KMS-11 (cell line): ENCODE measurements around the gene FSHR.

Experiments used
- H2AFZ ChIP-seq: fragments of 200-600 bp; sonication (generic); 2 replicates; pipeline ENCODE4 v1.6.1; 2016; ENCODE audit warnings: antibody characterized with exemption, mixed run types, low read depth
- H3K27ac ChIP-seq: fragments of 200-600 bp; sonication (generic); 2 replicates; pipeline ENCODE4 v1.6.1; 2016; ENCODE audit warnings: mild to moderate bottlenecking, mixed run types
- H3K27me3 ChIP-seq: fragments of 200-600 bp; sonication (generic); 2 replicates; pipeline ENCODE4 v1.6.1; 2017; ENCODE audit warnings: mild to moderate bottlenecking, low read depth, mixed run types, moderate library complexity; ENCODE audit not compliant: insufficient read depth
- H3K36me3 ChIP-seq: fragments of 200-600 bp; sonication (generic); 2 replicates; pipeline ENCODE4 v1.6.1; 2017; ENCODE audit warnings: mild to moderate bottlenecking, mixed run types; ENCODE audit not compliant: insufficient read depth
- H3K4me1 ChIP-seq: fragments of 200-600 bp; sonication (generic); 2 replicates; pipeline ENCODE4 v1.6.1; 2016; ENCODE audit warnings: mild to moderate bottlenecking, low read depth, mixed run types; ENCODE audit not compliant: poor library complexity, severe bottlenecking
- H3K4me2 ChIP-seq: fragments of 200-600 bp; sonication (generic); 2 replicates; pipeline ENCODE4 v1.7.0; 2016; ENCODE audit warnings: mild to moderate bottlenecking, mixed run types
- H3K4me3 ChIP-seq: fragments of 200-600 bp; sonication (generic); IDR thresholded peaks from 2 replicates; pipeline ENCODE4 v1.6.1; 2017; ENCODE audit warnings: low read depth, low read length, mixed read lengths; ENCODE audit not compliant: insufficient read depth
- H3K79me2 ChIP-seq: fragments of 200-600 bp; sonication (generic); 2 replicates; pipeline ENCODE4 v1.6.1; 2016; ENCODE audit warnings: low read depth, mixed run types; ENCODE audit not compliant: insufficient read depth
- H3K9ac ChIP-seq: fragments of 200-600 bp; sonication (generic); 2 replicates; pipeline ENCODE4 v1.6.1; 2016; ENCODE audit warnings: mild to moderate bottlenecking, mixed run types
- H4K20me1 ChIP-seq: fragments of 200-600 bp; sonication (generic); 2 replicates; pipeline ENCODE4 v1.6.1; 2016; ENCODE audit warnings: mild to moderate bottlenecking, mixed run types; ENCODE audit not compliant: insufficient read depth
- TF ChIP-seq, protein P1 (sequence below): fragments of 200-600 bp; sonication (generic); conservative IDR thresholded peaks from 2 replicates; pipeline ENCODE4 v1.6.1; 2017; ENCODE audit warnings: low read depth, mild to moderate bottlenecking, antibody characterized with exemption, low read length, moderate library complexity, mixed read lengths

FSHR gene

DNA sequence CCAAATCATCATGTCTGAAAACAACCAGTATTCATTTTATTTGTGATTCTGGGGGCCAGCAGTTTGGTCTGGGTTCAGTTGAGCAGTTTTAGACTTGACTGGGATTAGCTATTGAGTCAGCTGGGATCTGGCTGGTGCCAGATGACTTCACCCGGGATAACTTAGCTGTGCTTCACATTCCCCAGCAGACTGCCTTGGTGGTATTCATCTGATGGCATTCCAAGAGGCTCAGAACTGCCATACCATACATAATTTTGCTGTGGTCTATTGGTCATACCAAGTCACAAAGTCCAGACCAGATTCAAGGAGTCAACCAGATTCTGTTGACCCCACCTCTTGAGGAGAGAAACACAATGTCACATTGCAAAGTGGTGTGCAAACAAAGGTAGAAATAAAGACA is 7.8 kb upstream of the FSHR start:
- Histone ChIP-seq H3K79me2 (no peaks in the 10 kb centered on the region), H2AFZ (no peak overlapping the region), H3K9ac (no peak overlapping the region), H3K4me1 (no peaks in the 10 kb centered on the region), H3K4me2 (no peak overlapping the region), H4K20me1 (no peaks in the 10 kb centered on the region), H3K27me3 (no peaks in the 10 kb centered on the region), H3K36me3 (no peaks in the 10 kb centered on the region), H3K27ac (no peak overlapping the region), H3K4me3 (no peak overlapping the region)
- TF ChIP-seq, protein P1, sequence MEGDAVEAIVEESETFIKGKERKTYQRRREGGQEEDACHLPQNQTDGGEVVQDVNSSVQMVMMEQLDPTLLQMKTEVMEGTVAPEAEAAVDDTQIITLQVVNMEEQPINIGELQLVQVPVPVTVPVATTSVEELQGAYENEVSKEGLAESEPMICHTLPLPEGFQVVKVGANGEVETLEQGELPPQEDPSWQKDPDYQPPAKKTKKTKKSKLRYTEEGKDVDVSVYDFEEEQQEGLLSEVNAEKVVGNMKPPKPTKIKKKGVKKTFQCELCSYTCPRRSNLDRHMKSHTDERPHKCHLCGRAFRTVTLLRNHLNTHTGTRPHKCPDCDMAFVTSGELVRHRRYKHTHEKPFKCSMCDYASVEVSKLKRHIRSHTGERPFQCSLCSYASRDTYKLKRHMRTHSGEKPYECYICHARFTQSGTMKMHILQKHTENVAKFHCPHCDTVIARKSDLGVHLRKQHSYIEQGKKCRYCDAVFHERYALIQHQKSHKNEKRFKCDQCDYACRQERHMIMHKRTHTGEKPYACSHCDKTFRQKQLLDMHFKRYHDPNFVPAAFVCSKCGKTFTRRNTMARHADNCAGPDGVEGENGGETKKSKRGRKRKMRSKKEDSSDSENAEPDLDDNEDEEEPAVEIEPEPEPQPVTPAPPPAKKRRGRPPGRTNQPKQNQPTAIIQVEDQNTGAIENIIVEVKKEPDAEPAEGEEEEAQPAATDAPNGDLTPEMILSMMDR: no peak

GRCh38 chr2:49154891-49155290 is 576 bp upstream of the FSHR start:
- Histone ChIP-seq H3K9ac (no peak overlapping the region), H3K4me1 (no peaks in the 10 kb centered on the region), H3K27me3 (no peaks in the 10 kb centered on the region), H4K20me1 (no peaks in the 10 kb centered on the region), H2AFZ (no peak overlapping the region), H3K4me3 (no peak overlapping the region), H3K79me2 (no peaks in the 10 kb centered on the region), H3K27ac (no peak overlapping the region), H3K4me2 (no peak overlapping the region), H3K36me3 (no peaks in the 10 kb centered on the region)
- TF ChIP-seq, protein P1: no peak

GRCh38 chr2:49153252-49153651 is 1.1 kb downstream of the FSHR start:
- H3K27me3 ChIP-seq: no peaks in the 10 kb centered on the region
- H3K4me2 ChIP-seq: no peak overlapping the region
- H3K36me3 ChIP-seq: no peaks in the 10 kb centered on the region
- H3K4me3 ChIP-seq: no peak overlapping the region
- no peaks in the 10 kb centered on the region for H3K4me1 ChIP-seq
- no peak overlapping the region for H2AFZ ChIP-seq
- no peaks in the 10 kb centered on the region for H4K20me1 ChIP-seq
- TF ChIP-seq, protein P1: no peak
- no peaks in the 10 kb centered on the region for H3K79me2 ChIP-seq
- no peak overlapping the region for H3K9ac ChIP-seq
- H3K27ac ChIP-seq: no peak overlapping the region

GRCh38 chr2:49152824-49153223 is 1.5 kb downstream of the FSHR start:
- Histone ChIP-seq H3K27ac (no peak overlapping the region), H3K36me3 (no peaks in the 10 kb centered on the region), H3K4me1 (no peaks in the 10 kb centered on the region), H3K79me2 (no peaks in the 10 kb centered on the region), H4K20me1 (no peaks in the 10 kb centered on the region), H3K4me2 (no peak overlapping the region), H3K9ac (no peak overlapping the region), H2AFZ (no peak overlapping the region), H3K27me3 (no peaks in the 10 kb centered on the region), H3K4me3 (no peak overlapping the region)
- TF ChIP-seq, protein P1: no peak
